GM12878 (cell line): ENCODE measurements around the gene FRMD5. TPM values are rescaled to one million over a fixed set of nuclear protein-coding genes. Genes with fewer than 3 reads are reported as not detected.

Experiments used
- ATAC-seq: fragments of 200-7000 bp; cut with Tn5 transposase; 3 replicates; pipeline ENCODE4 v1.9.1; 2020; ENCODE audit warnings: mild to moderate bottlenecking, moderate library complexity
- BruUV-seq: library from RNA; stranded (reverse); fragments of 400-500 nt; replicated peaks from 2 replicates; lab custom pipeline; 2021; lab: Mats Ljungman, UMichigan
- CTCF ChIA-PET: fragments of 300-600 bp; sonication (Branson Sonifier 250); formaldehyde crosslinking; extraction: SDS; loops from one replicate; lab custom pipeline; 2021; ENCODE audit warnings: inconsistent platforms; lab: Yijun Ruan, JAX
- POLR2A ChIA-PET: fragments of 350-600 bp; formaldehyde crosslinking; extraction: SDS; loops from one replicate; lab custom pipeline; 2021; ENCODE audit warnings: inconsistent platforms; lab: Charles Lee
- RAD21 ChIA-PET: fragments of 300-600 bp; sonication (Branson Sonifier 250); formaldehyde crosslinking; loops from one replicate; lab custom pipeline; 2023; ENCODE audit warnings: antibody characterized with exemption; ENCODE audit not compliant: unreplicated experiment; lab: Charles Lee
- SMC1A ChIA-PET: fragments of 300-600 bp; sonication (Branson Sonifier 250); formaldehyde crosslinking; loops from one replicate; lab custom pipeline; 2023; ENCODE audit not compliant: unreplicated experiment, uncharacterized antibody; lab: Charles Lee
- DNase-seq: peaks from one replicate; pipeline ENCODE4 v3.0.0-alpha.2; 2011; ENCODE audit warnings: low read depth, low spot score
- FAIRE-seq: peaks from 3 replicates; lab custom pipeline; 2011; peaks lifted over from hg19 to GRCh38; lab: Jason Lieb, UNC
- H2AFZ ChIP-seq: 2 replicates; pipeline ENCODE4 v1.6.0; 2011; ENCODE audit warnings: low read depth, low read length, control low read depth; ENCODE audit not compliant: control insufficient read depth
- H3K27ac ChIP-seq: 2 replicates; pipeline ENCODE4 v1.5.1; 2011; ENCODE audit warnings: control low read depth; ENCODE audit not compliant: control insufficient read depth, insufficient read depth
- H3K27me3 ChIP-seq, 2 experiments: replicated peaks in 1 of 2; 2 replicates each; pipeline versions ENCODE4 v1.6.0 to v1.6.1; 2011; ENCODE audit warnings: low read length in 1 of 2; ENCODE audit not compliant: control insufficient read depth in 2 of 2, insufficient read depth in 2 of 2
- H3K36me3 ChIP-seq, 2 experiments: 2 replicates each; pipeline ENCODE4 v1.5.1; 2011; ENCODE audit warnings: low read length in 1 of 2; ENCODE audit not compliant: control insufficient read depth in 2 of 2, insufficient read depth in 2 of 2
- H3K4me1 ChIP-seq: 2 replicates; pipeline ENCODE4 v1.6.1; 2011; ENCODE audit warnings: mild to moderate bottlenecking, low read length, moderate library complexity, mixed read lengths; ENCODE audit not compliant: control insufficient read depth, insufficient read depth
- H3K4me2 ChIP-seq: 2 replicates; pipeline ENCODE4 v1.6.0; 2011; ENCODE audit warnings: control low read depth; ENCODE audit not compliant: control insufficient read depth, insufficient read depth
- H3K4me3 ChIP-seq: fragments of 200-600 bp; sonication (generic); 2 replicates; pipeline ENCODE4 v1.5.1; 2016
- H3K79me2 ChIP-seq: 2 replicates; pipeline ENCODE4 v1.6.0; 2011; ENCODE audit warnings: low read length; ENCODE audit not compliant: control insufficient read depth, insufficient read depth
- H3K9ac ChIP-seq: 2 replicates; pipeline ENCODE4 v1.8.0; 2011; ENCODE audit warnings: low read length, control low read depth, mixed read lengths; ENCODE audit not compliant: control insufficient read depth, insufficient read depth
- H3K9me3 ChIP-seq: replicated peaks from 3 replicates; pipeline ENCODE4 v1.5.1; 2011; ENCODE audit warnings: mild to moderate bottlenecking, low read length; ENCODE audit not compliant: control insufficient read depth, insufficient read depth
- H4K20me1 ChIP-seq: 2 replicates; pipeline ENCODE4 v1.6.0; 2011; ENCODE audit not compliant: control insufficient read depth, insufficient read depth
- E4F1 ChIP-seq: fragments of 450-650 bp; IDR thresholded peaks from 2 replicates; pipeline ENCODE4 v1.6.1; 2018; ENCODE audit warnings: borderline replicate concordance, mild to moderate bottlenecking; ENCODE audit not compliant: partially characterized antibody
- GATAD2B ChIP-seq: fragments of 450-650 bp; conservative IDR thresholded peaks from 2 replicates; pipeline ENCODE4 v1.6.1; 2017; ENCODE audit warnings: low read depth, mild to moderate bottlenecking, moderate library complexity
- NFYA ChIP-seq: IDR thresholded peaks from 2 replicates; pipeline ENCODE4 v1.6.1; 2011; ENCODE audit warnings: low read depth, mild to moderate bottlenecking, low read length, improper control_type of control experiment, borderline replicate concordance
- SMAD1 ChIP-seq: fragments of 450-650 bp; IDR thresholded peaks from 2 replicates; pipeline ENCODE4 v1.6.1; 2018; ENCODE audit warnings: mild to moderate bottlenecking, low read depth; ENCODE audit not compliant: partially characterized antibody
- WGBS: methylation state at CpG from one replicate; pipeline ENCODE4 v1.1.6; 2016; ENCODE audit warnings: low lambda C conversion rate; ENCODE audit not compliant: insufficient replicate concordance, insufficient coverage; ENCODE audit errors: missing lambda C conversion rate; 5-methylcytosine and 5-hydroxymethylcytosine counted together
- in situ Hi-C: fragments of 300-500 bp; cut with MboI; formaldehyde crosslinking; loops from 9 replicates; pipeline ENCODE4 v1.14.3; 2018; ENCODE audit warnings: mixed read lengths
- intact Hi-C: fragments of 100-400 bp; cut with micrococcal nuclease; formaldehyde crosslinking; loops from one replicate; pipeline ENCODE4 v1.14.2; 2022; ENCODE audit not compliant: unreplicated experiment
- polyA plus RNA-seq, 11 experiments: library from polyadenylated mRNA; depleted of rRNA in 4 of 11; unstranded in 6 of 11; stranded (reverse) in 5 of 11; fragments of >200 nt; fragmentation: Nextera tagmentation in 4 of 11; fragmentation: Illumina TruSeq in 1 of 11; extraction: Ambion mirVana in 4 of 11; extraction: Trizol in 1 of 11; gene quantifications; 1 replicate in 1 of 11; 2 replicates in 10 of 11; pipeline versions ENCODE4 v1.2.1 to v1.2.3, GENCODE V29; 2011 to 2016; ENCODE audit warnings: inconsistent platforms in 2 of 11, missing spikeins in 2 of 11, low read depth in 1 of 11
- total RNA-seq, 4 experiments: library from RNA; depleted of rRNA in 3 of 4; stranded (reverse); fragments of >200 nt in 3 of 4; fragmentation: Illumina TruSeq in 1 of 4; extraction: Trizol in 1 of 4; gene quantifications; 2 replicates each; pipeline versions ENCODE4 v1.2.1 to v1.2.3, GENCODE V29; 2013 to 2021

Gene FRMD5
- total and polyA plus RNA-seq, 10 of the 15 experiments (the other 5 are each of a cell fraction or from before 2014, with no cell fraction given): 0.26 to 6.4 (median 0.68) TPM; not detected in 1

DNA sequence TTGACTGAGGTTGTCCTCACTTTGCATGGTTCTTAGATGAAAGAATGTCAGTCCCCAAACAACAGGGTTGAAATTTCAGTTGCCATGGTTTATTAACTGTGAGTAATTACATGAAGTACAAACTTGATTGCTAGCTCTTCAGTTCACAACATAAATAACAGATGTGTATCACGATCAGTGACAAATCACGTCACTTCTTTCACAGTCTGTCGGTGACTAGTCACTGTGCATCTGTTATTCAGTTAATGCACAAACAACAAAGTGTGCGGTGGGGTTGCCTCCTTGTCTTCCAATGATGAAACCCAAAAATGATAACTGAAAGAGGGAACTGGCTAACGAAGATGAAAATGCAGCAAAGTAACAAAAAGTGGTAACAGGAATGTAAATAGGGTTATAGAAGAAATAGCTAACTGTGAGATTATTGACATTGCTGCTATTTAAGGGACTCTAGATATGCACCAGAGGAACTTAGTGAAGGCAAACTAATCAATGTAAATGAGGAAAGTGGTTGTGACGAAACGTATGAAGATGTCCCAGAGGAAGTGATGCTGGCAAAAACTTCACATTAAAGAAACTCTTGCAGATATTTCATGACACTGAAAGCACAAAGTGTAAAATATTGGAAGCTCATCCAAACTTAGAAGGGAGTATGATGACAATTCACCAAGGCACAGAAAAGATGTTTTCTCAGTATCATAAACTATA lies 208.9 kb downstream of the FRMD5 start:
- POLR2A ChIA-PET: interaction anchor here (0.6 kb wide), 1 partner anchor 65 kb away, joined by 3 read pairs; no protein-coding TSS in a partner anchor
- CTCF ChIA-PET: interaction anchor here (1.4 kb wide), 1 partner anchor 80 kb away, joined by 4 read pairs; no protein-coding TSS in a partner anchor
- H4K20me1 ChIP-seq: no peaks in the 10 kb centered on the region
- SMC1A ChIA-PET: interaction anchor here (1.5 kb wide), 1 partner anchor 80 kb away, joined by 6 read pairs; no protein-coding TSS in a partner anchor
- TF ChIP-seq NFYA (no peak), GATAD2B (no peak)
- H3K9me3 ChIP-seq: no peaks in the 10 kb centered on the region
- H3K27ac ChIP-seq: no peak overlapping the region
- DNase-seq (no peak), ATAC-seq (no peak), FAIRE-seq (peak; percentile 31)
- no peaks in the 10 kb centered on the region for H3K27me3 ChIP-seq
- RAD21 ChIA-PET: no interaction called here
- peak overlapping the region; percentile 39 for H2AFZ ChIP-seq
- no peak overlapping the region for H3K9ac ChIP-seq
- in situ Hi-C loops (loop anchor here (5.0 kb wide), 1 partner anchor 74 kb away; no protein-coding TSS in a partner anchor), intact Hi-C loops (no loop called here)
- peak overlapping the region; percentile 41 for H3K4me2 ChIP-seq
- no peaks in the 10 kb centered on the region for H3K79me2 ChIP-seq
- H3K4me3 ChIP-seq: no peak overlapping the region
- 23% methylated on average over 7 of the region's 7 CpGs for WGBS
- no TSS peak for BruUV-seq
- H3K4me1 ChIP-seq: peaks cover 5% of the 10 kb centered on the region; the same call in 1 of the 2 replicates
- no peaks in the 10 kb centered on the region for H3K36me3 ChIP-seq

DNA sequence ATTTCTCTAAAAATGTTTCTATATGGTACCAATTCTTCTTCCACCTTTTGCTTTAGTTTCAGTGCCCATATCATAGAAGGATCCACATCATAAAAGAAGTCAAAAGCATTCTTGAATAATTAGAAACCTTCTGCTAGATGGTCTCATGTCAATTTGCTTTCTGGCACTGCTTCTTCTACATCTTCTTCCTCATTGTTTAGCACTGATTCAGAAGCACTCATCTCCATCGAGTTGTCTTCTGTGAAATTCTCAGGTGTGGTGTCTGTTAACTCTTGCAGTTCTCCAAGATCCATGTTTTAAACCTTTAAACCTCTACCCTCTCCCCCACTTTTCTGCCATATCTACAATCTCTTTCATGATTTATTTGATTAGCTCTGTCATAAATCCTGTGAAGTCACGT lies 213.5 kb downstream of the FRMD5 start:
- DNase-seq: no peak
- in situ Hi-C loops (no loop called here), intact Hi-C loops (no loop called here)
- Histone ChIP-seq H3K4me1 (peaks cover 12% of the 10 kb centered on the region), H2AFZ (no peak overlapping the region), H3K27me3 (no peaks in the 10 kb centered on the region), H3K4me3 (no peak overlapping the region), H4K20me1 (no peaks in the 10 kb centered on the region), H3K79me2 (no peaks in the 10 kb centered on the region), H3K4me2 (no peak overlapping the region), H3K9me3 (peaks cover 4% of the 10 kb centered on the region), H3K36me3 (no peaks in the 10 kb centered on the region), H3K27ac (no peak overlapping the region), H3K9ac (no peak overlapping the region)
- SMC1A ChIA-PET: no interaction called here
- no TSS peak for BruUV-seq
- WGBS: 28% methylated on average over 2 of the region's 2 CpGs
- no peak for FAIRE-seq
- RAD21 ChIA-PET: no interaction called here
- CTCF ChIA-PET: no interaction called here
- ATAC-seq: no peak
- POLR2A ChIA-PET: no interaction called here
- no peak for TF ChIP-seq E4F1
- TF ChIP-seq SMAD1: no peak
